ENCODE results near the gene FN3KRP.

DNA sequence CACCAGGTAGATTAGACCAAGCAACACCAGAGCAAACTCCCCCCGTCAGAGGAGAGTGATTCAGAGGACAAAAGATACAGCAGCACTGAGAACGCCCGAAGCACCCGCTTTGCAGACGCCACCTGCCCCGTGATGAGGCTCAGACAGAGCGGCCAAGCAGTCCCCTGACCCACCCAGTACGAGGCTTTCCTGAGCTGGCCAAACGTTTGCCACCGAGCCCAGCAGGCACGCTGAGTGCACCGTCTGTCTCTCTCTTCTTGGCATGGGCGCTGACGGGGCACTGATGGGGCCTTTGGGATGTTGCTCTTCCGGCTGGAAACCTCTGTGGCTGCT is 48.9 kb upstream of the FN3KRP start:
- TF ChIP-seq, protein P1, sequence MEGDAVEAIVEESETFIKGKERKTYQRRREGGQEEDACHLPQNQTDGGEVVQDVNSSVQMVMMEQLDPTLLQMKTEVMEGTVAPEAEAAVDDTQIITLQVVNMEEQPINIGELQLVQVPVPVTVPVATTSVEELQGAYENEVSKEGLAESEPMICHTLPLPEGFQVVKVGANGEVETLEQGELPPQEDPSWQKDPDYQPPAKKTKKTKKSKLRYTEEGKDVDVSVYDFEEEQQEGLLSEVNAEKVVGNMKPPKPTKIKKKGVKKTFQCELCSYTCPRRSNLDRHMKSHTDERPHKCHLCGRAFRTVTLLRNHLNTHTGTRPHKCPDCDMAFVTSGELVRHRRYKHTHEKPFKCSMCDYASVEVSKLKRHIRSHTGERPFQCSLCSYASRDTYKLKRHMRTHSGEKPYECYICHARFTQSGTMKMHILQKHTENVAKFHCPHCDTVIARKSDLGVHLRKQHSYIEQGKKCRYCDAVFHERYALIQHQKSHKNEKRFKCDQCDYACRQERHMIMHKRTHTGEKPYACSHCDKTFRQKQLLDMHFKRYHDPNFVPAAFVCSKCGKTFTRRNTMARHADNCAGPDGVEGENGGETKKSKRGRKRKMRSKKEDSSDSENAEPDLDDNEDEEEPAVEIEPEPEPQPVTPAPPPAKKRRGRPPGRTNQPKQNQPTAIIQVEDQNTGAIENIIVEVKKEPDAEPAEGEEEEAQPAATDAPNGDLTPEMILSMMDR (IDR thresholded peaks at IDR 0.05; ENCODE audit: low read depth, low read length): no peak
- TF ChIP-seq EZH2phosphoT487 (IDR thresholded peaks at IDR 0.05; ENCODE audit: low read depth): no peak

Measured in OCI-LY3 (cell line).